Stimulated activated CD4-positive, alpha-beta T cell treated with anti-CD3 and anti-CD28 coated beads, Interleukin-15, amount 100 ng/mL, for 24 hours (primary cell): ENCODE results near the gene TROAP.
"Not testable (repeated sequence)": the region's sequence is repeated elsewhere in the genome, so short reads cannot be mapped to it uniquely, and the experiment has no call there.

ENCODE experiments used
- DNase-seq: peaks from one replicate; pipeline ENCODE4 v3.0.0-alpha.2; 2020

Gene TROAP

DNA sequence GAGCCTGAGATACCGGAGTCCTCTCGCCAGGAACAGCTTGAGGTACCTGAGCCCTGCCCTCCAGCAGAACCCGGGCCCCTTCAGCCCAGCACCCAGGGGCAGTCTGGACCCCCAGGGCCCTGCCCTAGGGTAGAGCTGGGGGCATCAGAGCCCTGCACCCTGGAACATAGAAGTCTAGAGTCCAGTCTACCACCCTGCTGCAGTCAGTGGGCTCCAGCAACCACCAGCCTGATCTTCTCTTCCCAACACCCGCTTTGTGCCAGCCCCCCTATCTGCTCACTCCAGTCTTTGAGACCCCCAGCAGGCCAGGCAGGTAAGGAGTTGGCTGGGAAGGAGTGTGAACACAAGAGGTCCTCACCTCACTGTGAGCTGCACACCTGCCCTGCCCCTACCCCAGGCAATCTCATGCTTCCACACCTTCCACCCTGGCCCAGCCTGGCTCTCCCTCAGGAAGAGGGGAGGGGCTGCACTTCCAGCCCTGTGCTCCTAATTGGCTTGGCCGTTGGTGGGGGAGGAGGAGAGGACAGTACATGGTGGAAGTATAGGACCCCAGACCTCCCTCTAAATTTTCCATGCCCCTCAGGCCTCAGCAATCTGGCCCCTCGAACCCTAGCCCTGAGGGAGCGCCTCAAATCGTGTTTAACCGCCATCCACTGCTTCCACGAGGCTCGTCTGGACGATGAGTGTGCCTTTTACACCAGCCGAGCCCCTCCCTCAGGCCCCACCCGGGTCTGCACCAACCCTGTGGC, 7.8 kb downstream of the TROAP start:
- DNase-seq = no peak

- DNase-seq = no peak
These were observed 8.5 kb downstream of the TROAP start for GRCh38 chr12:49331380-49332222.

DNA sequence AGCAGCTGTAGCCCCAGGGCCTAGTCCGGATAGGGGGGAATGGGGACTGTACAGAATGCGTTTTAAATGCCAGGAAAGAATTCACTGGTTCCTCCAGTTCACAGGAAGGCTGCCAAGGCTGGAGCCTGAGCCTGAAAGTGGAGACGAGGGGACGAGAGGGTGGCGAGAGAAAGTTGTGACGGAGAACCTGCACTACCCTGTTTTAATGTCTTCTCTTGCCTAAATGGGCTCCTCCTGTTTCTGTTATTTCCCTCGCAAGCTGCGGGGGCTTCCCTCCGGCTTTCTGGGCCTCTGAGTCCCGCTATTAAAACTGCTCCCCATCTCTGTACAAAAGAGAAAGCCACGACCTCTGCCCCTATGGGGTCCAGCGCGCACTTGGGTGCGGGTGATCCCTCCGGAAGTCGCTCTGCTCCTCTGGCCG, 9.4 kb downstream of the TROAP start:
- no peak for DNase-seq

DNA sequence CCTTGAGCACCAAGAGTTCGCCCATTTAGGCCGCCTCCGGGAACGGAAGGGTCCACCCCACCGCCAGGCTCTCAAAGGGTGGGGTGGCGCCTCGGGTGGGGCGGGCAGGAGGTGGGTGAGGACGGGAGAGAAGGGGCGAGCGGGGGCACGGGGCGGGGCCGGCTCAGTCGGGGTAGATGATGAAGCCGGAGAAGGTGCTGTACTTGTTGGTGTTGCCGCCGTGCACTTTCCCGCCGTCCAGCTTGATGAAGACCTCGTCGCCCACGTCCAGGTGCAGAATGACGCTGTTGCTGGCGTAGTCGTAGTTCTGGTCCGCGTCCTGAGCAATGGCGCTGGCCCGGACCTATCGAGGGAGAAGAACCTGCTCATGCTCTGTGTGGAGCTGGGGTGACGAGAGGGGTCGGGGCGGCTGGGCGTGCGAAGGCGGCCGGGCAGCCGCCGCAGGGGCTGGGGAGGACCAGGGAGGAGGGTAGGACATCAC, 9.9 kb downstream of the TROAP start:
- no peak for DNase-seq

DNA sequence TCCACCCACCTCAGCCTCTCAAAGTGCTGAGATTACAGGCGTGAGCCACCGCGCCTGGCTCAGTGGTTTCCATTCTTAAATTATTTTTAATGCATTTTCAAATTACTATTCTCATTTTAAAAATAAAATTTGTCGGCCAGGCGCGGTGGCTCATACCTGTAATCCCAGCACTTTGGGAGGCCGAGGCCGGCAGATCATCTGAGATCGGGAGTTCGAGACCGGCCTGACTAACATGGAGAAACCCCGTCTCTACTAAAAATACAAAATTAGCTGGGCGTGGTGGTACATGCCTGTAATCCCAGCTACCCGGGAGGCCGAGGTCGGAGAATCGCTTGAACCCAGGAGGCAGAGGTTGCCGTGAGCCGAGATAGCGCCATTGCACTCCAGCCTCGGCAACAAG, 10.7 kb downstream of the TROAP start:
- DNase-seq = not testable (repeated sequence)

- DNase-seq = no peak
These were observed 11.2 kb downstream of the TROAP start for GRCh38 chr12:49334226-49334625.

GRCh38 chr12:49334681-49335080, 11.6 kb downstream of the TROAP start:
- no peak for DNase-seq

GRCh38 chr12:49335118-49335954, 12.3 kb downstream of the TROAP start:
- no peak for DNase-seq

- no peak for DNase-seq
These were observed 13.0 kb downstream of the TROAP start for GRCh38 chr12:49335955-49336644.

DNA sequence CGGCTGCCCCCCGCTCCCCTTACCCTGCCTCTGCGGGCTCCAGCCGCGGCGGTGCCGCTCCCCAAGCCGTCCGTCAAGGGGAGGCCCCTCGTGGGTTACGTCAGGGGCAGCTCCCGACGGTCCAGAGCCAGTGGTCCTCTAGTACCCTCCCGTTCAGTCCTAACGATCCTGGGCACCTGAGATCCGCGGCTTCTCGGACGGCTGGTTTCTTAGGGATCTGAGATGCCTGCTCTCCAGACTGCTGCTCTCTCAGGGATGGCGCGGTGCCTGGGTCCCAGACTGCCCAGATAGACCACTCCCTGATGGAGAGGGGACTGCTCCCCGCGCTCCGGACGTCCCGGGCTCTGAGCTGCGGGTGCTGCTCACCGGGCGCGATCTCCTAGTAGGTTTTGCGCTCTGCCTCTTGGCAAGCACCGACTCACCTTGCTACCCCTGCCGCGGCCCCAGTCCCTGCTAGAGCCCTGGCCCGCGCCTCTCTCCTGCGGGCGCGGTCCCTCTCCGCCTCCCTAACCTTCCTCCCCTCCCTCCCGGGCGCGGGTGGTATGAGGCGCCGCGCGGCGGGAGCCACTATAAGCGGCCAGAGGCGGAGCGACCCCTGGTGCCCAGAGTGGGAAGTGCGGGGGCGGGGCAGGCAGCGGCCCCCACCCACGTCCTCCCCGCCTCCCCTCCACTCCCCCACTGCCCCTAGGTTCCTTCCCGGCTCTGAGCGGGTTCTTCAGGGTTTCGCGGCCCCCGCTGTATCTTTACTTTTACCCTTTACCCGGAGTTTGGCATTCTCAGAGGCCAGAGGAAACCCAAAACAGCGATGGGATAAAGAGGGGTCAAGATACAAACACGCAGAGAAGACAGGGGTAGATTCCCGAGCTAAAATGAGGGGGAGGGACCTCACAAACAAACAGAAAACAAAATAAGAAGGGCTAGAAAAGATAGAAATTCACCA, 13.9 kb downstream of the TROAP start, which contains the start of gene C1QL4:
Gene C1QL4 (minus strand): TSS at position 544 of the 940 bp plus-strand sequence. CDS start 711 bp downstream, outside the sequence.
- peak; percentile 92 for DNase-seq

DNA sequence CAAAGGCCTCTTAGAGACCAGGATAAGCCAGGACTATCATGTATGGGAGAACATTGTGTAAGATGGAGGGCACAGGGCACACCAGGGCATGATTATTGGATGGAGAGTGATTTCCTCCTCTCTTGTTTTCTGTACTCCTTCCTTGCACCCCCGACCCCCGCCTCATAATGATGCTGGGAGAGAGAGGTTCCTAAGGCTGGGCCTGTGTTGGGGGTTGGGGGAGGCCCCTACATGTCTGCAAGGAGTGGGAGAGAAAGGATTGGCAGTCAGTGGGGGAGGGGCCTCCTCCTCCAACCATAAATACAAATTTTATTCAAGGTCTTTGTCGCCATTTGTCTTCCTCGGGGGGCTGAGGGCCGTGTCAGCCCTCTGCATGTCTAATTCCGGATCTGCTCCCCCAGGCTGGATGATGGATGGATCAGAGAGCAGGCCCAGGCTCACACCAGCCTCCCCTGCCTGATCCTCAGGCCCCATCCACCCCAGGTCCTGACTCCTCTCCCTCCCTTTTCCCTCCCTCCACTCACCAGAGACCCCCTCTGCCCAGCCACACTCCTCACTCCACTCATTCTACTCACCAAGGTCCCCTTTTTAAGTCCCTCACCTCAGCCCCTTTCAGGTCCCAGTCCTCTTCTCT, 15.9 kb downstream of the TROAP start:
- DNase-seq = no peak

- DNase-seq = no peak
These were observed 16.4 kb downstream of the TROAP start for GRCh38 chr12:49339464-49339861.

GRCh38 chr12:49340095-49340870, 17.2 kb downstream of the TROAP start:
- no peak for DNase-seq

GRCh38 chr12:49340971-49341776, 18.1 kb downstream of the TROAP start:
- DNase-seq = no peak

- DNase-seq = no peak
These were observed 18.7 kb downstream of the TROAP start for GRCh38 chr12:49341777-49342065.

DNA sequence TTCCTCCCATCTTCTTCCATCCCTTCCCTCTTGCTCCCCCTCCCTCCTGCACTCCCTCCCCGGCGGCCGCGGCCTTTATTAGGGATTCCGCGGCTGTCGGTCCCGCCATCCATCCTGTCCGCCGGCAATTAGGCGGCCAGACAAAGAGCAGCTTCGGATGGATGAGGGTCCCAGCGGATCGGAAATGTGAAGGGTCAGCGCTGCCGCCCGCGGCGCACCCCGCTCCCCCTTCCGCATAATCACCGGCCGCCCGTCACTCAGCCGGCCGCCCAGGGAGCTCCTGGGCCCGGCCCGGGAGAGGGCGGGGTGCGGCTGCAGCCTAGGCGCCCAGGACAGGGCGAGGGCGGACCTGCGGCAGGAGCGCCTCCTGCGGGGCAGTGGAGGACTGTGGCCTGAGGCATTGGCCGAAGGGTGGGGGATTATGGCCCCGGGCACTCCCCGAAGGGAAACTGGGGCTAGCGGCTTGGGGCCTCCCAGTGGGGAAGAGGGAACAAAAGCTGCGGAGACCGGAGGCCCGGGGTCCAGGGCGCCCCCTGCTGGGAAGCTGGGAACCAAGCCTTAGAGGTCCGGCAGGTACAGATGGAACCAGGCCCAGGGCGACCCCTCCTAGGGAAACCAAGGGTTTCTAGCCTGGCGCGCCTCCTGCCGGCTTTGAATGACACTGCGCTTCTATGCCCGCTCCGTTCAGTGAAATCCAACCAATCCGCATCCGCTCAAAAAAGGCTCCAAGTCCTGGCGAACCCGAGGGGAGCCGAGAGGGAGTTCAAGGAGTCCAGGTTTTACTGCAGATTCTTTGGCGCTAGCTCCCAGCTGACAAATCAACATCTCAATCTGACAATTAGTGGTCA, 19.2 kb downstream of the TROAP start:
- peak; percentile 91 for DNase-seq

- peak; percentile 62 for DNase-seq
These were observed 20.1 kb downstream of the TROAP start for GRCh38 chr12:49342914-49343731.
